Activated T-cell treated with anti-CD3 and anti-CD28 coated beads, Interleukin-2, amount 50 U/mL, for 72 hours (primary cell): Measurements from ENCODE around the gene PHOSPHO1. TPM values are rescaled to one million over a fixed set of nuclear protein-coding genes. Genes with fewer than 3 reads are reported as not detected.
A peak's percentile ranks its signal among the peaks of the same experiment; 100 is the strongest.

Source experiments
- ATAC-seq, 2 donors: fragments of 150-1000 bp; cut with Tn5 transposase; replicated peaks in 1 of 2; 2 replicates each; pipeline ENCODE4 v1.10.0; 2021; ENCODE audit warnings: moderate library complexity in 2 of 2, mild to moderate bottlenecking in 1 of 2
- DNase-seq, 2 donors: peaks; one replicate each; pipeline ENCODE4 v3.0.0; 2021 to 2022; ENCODE audit warnings: mixed read lengths in 1 of 2
- H3K27ac Mint-ChIP-seq: one replicate; pipeline ENCODE4 v1.8.0; 2022; ENCODE audit warnings: mild to moderate bottlenecking, moderate library complexity, mixed read lengths
- H3K27me3 Mint-ChIP-seq: one replicate; pipeline ENCODE4 v1.8.0; 2022; ENCODE audit warnings: low read depth, mixed read lengths
- H3K36me3 Mint-ChIP-seq, 2 donors: one replicate each; pipeline ENCODE4 v1.8.0; 2022; ENCODE audit warnings: mixed read lengths in 2 of 2, mild to moderate bottlenecking in 1 of 2; ENCODE audit not compliant: insufficient read depth in 2 of 2
- H3K4me1 Mint-ChIP-seq: one replicate; pipeline ENCODE4 v1.8.0; 2022; ENCODE audit warnings: low read depth, mixed read lengths
- H3K4me3 Mint-ChIP-seq, 2 donors: one replicate each; pipeline ENCODE4 v1.8.0; 2022; ENCODE audit warnings: mild to moderate bottlenecking in 2 of 2, mixed read lengths in 2 of 2, moderate library complexity in 2 of 2
- H3K9me3 Mint-ChIP-seq, 2 donors: one replicate each; pipeline ENCODE4 v1.8.0; 2022; ENCODE audit warnings: mixed read lengths in 2 of 2
- total RNA-seq, 2 donors: library from RNA; stranded (reverse); gene quantifications; one replicate each; pipeline ENCODE4 v1.2.3, GENCODE V29; 2022

PHOSPHO1 gene
- total RNA-seq, 2 donors from 2014 or later: 0.29 TPM; not detected in 1

- H3K4me3 Mint-ChIP-seq: peak overlapping the region; percentile 86
- ATAC-seq: no peak
- DNase-seq: no peak
- H3K9me3 Mint-ChIP-seq: no peaks in the 10 kb centered on the region
- no peak overlapping the region for H3K27ac Mint-ChIP-seq
- no peaks in the 10 kb centered on the region for H3K36me3 Mint-ChIP-seq
- H3K4me1 Mint-ChIP-seq: peaks cover 12% of the 10 kb centered on the region
- H3K27me3 Mint-ChIP-seq: peaks cover 7% of the 10 kb centered on the region
Measured at GRCh38 chr17:49259663-49260010, 29.1 kb upstream of the PHOSPHO1 start.

DNA sequence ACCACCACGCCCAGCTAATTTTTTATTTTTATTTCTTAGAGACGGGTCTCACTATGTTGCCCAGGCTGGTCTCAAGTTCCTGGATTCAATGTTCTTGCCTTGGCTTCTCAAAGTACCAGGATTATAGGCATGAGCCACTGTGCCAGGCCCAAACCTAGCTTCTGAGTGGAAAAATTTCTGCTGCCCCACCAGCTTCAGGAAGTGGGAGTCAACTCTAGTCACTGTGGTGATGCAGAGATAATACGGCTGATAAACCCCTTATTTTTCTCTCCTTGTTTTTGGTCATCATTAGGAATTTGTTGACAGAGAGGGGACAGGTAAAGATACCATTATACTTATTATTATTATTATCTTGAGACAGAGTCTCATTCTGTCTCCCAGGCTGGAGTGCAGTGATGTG, 27.8 kb upstream of the PHOSPHO1 start:
- ATAC-seq (no peak), DNase-seq (no peak)
- no peaks in the 10 kb centered on the region for H3K36me3 Mint-ChIP-seq
- H3K27ac Mint-ChIP-seq: no peak overlapping the region
- peaks cover 12% of the 10 kb centered on the region for H3K4me1 Mint-ChIP-seq
- no peaks in the 10 kb centered on the region for H3K9me3 Mint-ChIP-seq
- H3K27me3 Mint-ChIP-seq: peaks cover 2% of the 10 kb centered on the region
- H3K4me3 Mint-ChIP-seq: no peak overlapping the region

DNA sequence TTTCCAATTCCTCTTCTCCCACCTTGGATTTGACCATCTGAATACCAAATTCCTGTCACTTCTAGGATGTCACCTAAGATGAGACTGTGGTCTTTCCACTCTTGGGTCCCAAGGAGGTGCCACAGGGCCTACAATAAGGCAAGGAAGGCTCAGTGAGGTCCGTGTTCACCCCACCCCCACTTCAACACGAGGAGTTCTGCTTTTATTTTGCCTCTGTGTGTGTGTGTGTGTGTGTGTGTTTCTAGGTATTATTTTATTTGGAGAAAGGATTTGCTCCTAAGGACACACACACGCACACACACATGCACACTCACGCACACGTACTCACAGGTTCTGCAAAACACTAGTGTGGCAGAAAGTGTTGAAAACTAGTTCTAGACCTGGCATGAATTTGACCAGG, 24.5 kb upstream of the PHOSPHO1 start:
- peaks cover 4% of the 10 kb centered on the region for H3K4me1 Mint-ChIP-seq
- H3K9me3 Mint-ChIP-seq: no peaks in the 10 kb centered on the region
- peaks cover 9% of the 10 kb centered on the region for H3K27me3 Mint-ChIP-seq
- no peak overlapping the region for H3K4me3 Mint-ChIP-seq
- H3K27ac Mint-ChIP-seq: no peak overlapping the region
- DNase-seq (no peak), ATAC-seq (no peak)
- no peaks in the 10 kb centered on the region for H3K36me3 Mint-ChIP-seq

GRCh38 chr17:49254066-49254465, 23.5 kb upstream of the PHOSPHO1 start:
- Mint-ChIP-seq H3K27me3 (peaks cover 9% of the 10 kb centered on the region), H3K27ac (no peak overlapping the region), H3K4me3 (no peak overlapping the region), H3K9me3 (no peaks in the 10 kb centered on the region), H3K4me1 (no peaks in the 10 kb centered on the region), H3K36me3 (no peaks in the 10 kb centered on the region)
- DNase-seq: no peak
- no peak for ATAC-seq

DNA sequence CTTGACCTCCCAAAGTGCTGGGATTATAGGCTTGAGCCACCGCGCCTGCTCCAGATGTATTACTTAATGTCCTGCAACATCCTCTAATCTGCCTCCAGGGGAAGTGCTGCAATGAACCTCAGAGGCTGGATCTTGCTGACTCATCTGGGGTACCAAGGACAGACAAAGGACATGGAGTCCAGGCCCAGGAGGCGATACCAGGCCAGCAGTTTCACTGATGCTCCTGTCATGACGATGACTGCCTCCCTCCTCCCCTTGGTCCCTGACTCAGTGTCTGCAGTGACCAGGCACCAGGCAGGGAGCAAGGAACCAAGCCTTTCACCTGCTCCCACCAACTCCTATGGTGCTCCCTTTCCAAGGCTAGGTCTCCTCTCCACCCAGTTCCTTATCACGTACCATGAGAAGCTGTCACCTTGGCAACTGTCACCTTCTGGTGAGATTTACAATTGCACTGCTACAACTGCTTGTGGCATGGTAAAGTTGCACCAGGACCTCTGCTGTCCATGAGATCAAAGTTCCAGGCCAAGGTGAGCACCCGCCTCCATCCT, 21.6 kb upstream of the PHOSPHO1 start:
- peaks cover 9% of the 10 kb centered on the region for H3K27me3 Mint-ChIP-seq
- ATAC-seq: no peak
- H3K9me3 Mint-ChIP-seq: no peaks in the 10 kb centered on the region
- no peaks in the 10 kb centered on the region for H3K36me3 Mint-ChIP-seq
- no peak overlapping the region for H3K27ac Mint-ChIP-seq
- no peak overlapping the region for H3K4me3 Mint-ChIP-seq
- H3K4me1 Mint-ChIP-seq: no peaks in the 10 kb centered on the region
- DNase-seq: no peak

DNA sequence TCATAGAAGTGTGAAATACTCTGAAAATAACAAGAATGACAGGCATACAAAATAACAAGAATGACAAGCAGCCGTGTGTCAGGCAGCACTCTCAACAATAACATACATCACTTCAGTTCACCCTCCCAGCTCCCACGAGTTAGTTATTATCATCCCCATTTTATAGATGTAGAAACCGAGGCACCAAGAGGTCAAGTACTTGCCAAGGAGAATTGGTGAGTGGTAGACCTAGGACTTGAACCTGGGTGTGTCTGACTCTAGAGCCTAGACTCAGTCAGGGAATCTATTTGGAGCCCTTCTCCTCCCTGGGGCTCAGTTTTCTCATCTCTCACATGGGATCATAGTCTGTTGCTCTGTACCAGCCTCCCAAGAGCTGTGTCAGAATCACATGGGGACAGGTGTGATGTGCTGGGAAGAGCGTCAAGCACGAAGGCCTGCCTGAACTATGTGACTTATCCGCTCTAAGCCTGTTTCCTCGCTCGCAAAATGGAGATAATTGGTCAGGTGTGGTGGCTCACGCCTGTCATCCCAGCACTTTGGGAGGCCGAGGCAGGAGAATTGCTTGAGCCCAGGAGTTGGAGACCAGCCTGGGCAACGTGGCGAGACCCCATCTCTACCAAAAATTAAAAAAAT, 19.4 kb upstream of the PHOSPHO1 start:
- Mint-ChIP-seq H3K36me3 (no peaks in the 10 kb centered on the region), H3K27me3 (peaks cover 9% of the 10 kb centered on the region), H3K4me1 (no peaks in the 10 kb centered on the region), H3K9me3 (no peaks in the 10 kb centered on the region), H3K4me3 (no peak overlapping the region), H3K27ac (no peak overlapping the region)
- DNase-seq: no peak
- ATAC-seq: no peak

DNA sequence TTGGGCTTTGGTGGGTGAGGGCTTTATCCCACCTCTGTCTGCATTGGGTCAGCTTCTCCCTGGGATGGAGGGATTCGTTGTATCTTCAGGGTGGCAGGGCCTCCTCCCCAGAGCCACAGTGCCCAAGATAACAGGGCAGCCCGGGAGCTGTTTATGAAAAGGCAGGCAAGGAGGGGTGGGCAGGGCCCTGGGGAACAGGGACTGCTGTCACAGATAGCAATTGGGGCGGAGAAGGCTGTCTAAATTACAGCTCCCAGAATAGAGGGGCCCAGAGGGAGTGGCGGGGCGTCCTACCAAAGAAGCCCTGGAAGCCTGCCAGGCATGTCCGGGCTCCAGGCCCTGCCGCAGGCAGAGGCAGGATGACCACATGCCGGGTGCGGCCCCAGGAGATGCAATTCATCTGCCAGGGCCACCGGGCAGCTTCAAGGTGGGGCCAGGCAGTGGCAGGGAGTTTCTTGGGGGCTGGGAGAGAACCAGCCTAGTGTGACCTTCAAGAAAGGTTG, 18.8 kb upstream of the PHOSPHO1 start:
- Mint-ChIP-seq H3K27me3 (peaks cover 9% of the 10 kb centered on the region), H3K9me3 (no peaks in the 10 kb centered on the region), H3K36me3 (no peaks in the 10 kb centered on the region), H3K27ac (no peak overlapping the region), H3K4me1 (no peaks in the 10 kb centered on the region), H3K4me3 (no peak overlapping the region)
- ATAC-seq: no peak
- DNase-seq: no peak

DNA sequence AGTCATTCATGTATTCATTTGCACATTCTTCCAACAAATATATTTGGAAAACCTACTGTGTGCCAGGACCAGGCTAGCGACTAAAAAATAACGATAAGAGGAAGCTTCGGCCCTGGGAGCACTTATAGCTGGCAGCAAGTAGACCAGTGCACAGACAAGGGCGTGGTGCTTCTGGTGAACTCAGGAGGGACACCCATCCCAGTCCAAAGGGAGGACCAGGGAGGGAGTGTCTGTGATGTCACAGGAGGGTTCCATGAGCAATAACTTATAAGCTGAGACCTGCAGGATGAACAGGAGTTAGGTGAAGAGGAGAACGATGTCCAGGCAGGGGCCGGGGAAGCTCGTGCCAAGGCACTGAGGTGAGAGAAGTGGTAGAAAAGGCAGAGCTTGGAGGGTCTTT, 17.4 kb upstream of the PHOSPHO1 start:
- Mint-ChIP-seq H3K27ac (no peak overlapping the region), H3K36me3 (no peaks in the 10 kb centered on the region), H3K9me3 (no peaks in the 10 kb centered on the region), H3K27me3 (peaks cover 7% of the 10 kb centered on the region), H3K4me3 (no peak overlapping the region), H3K4me1 (no peaks in the 10 kb centered on the region)
- ATAC-seq (no peak), DNase-seq (no peak)

DNA sequence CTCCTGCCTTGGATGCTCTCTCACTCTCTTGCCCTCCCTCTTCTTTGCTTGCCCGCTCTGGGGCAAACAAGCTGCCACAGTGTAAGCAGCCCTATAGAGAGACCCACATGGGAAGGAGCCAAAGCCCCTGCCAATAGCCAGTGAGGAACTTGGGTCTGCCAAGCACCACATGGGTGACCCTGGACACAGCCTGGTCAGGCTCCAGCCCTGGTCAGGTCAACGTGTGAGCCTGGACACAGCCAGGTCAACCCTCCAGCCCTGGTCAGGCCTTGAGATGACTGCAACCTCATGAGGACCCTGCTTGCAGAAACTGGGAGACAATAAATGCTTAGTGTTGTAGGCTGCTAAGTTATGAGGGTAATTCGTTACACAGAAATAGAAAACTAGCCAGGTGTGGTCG, 14.3 kb upstream of the PHOSPHO1 start:
- ATAC-seq: no peak
- no peak overlapping the region for H3K4me3 Mint-ChIP-seq
- H3K4me1 Mint-ChIP-seq: no peaks in the 10 kb centered on the region
- no peak for DNase-seq
- no peak overlapping the region for H3K27ac Mint-ChIP-seq
- no peaks in the 10 kb centered on the region for H3K27me3 Mint-ChIP-seq
- H3K36me3 Mint-ChIP-seq: no peaks in the 10 kb centered on the region
- H3K9me3 Mint-ChIP-seq: no peaks in the 10 kb centered on the region

DNA sequence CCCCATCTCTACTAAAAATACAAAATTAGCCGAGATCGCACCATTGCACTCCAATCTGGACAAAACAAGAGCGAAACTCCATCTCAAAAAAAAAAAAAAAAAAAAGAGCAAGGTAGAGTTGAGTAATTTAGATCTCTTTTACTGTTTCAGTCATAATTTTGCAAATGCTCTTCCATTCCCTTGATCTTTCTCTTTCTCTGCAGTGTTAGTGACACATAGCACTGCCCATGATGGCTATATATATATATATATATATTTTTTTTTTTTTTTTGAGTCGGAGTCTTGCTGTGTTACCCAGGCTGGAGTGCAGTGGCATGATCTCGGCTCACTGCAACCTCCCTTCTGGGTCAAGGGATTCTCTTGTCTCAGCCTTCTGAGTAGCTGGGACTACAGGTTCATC, 12.2 kb upstream of the PHOSPHO1 start:
- peak in 1 of 2 donors; percentile 57 for ATAC-seq
- Mint-ChIP-seq H3K27me3 (no peaks in the 10 kb centered on the region), H3K36me3 (no peaks in the 10 kb centered on the region), H3K9me3 (no peaks in the 10 kb centered on the region), H3K4me1 (no peaks in the 10 kb centered on the region), H3K4me3 (no peak overlapping the region), H3K27ac (no peak overlapping the region)
- DNase-seq: no peak

DNA sequence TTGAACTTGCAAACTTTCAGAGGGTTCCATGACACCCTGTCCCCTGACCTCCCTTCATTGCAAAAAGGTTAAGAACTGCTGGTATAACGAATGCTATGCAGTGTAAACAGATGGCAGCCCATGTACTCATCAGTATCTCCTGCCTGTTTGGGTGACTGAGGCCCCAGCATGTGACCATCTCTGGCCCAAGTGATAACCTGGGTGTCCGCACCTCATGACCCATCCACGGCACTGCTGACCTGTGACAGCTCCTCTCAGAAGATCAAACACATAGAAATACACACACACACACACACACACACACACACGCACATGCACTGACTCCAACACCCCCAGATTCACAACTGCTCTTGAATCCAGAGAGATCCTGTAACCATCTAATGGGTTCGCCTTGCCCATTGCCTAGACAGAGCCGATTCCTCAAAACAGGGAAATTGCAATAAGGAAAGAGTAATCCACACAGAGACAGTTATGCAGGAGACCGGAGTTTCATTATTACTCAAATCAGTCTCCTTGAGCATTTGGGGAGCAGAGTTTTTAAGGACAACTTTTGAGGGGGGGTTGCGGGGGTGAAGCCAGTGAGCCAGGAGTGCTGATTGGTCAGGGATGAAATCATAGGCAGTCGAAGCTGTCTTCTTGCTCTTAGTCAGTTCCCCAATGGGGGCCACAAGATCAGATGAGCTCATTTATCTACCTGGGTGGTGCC, 11.3 kb upstream of the PHOSPHO1 start:
- Mint-ChIP-seq H3K36me3 (no peaks in the 10 kb centered on the region), H3K27me3 (no peaks in the 10 kb centered on the region), H3K4me1 (no peaks in the 10 kb centered on the region), H3K9me3 (no peaks in the 10 kb centered on the region), H3K27ac (no peak overlapping the region), H3K4me3 (no peak overlapping the region)
- no peak for ATAC-seq
- DNase-seq: no peak

DNA sequence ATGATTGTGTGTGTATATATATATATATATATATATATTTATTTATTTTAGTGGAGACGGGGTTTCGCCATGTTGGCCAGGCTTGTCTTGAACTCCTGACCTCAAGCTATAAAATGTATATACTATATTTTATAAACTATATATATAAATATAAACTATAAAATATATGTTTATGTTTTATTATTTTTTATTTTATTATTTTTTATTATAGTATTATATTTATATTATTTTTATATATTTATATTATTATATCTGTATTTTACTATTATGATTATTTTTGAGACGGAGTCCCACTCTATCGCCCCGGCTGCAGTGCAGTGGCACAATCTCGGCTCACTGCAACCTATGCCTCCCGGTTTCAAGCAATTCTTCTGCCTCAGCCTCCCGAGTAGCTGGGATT, 10.5 kb upstream of the PHOSPHO1 start:
- no peak for ATAC-seq
- Mint-ChIP-seq H3K4me3 (no peak overlapping the region), H3K9me3 (no peaks in the 10 kb centered on the region), H3K36me3 (no peaks in the 10 kb centered on the region), H3K27me3 (no peaks in the 10 kb centered on the region), H3K4me1 (no peaks in the 10 kb centered on the region), H3K27ac (no peak overlapping the region)
- no peak for DNase-seq

- Mint-ChIP-seq H3K4me3 (no peak overlapping the region), H3K4me1 (no peaks in the 10 kb centered on the region), H3K27me3 (no peaks in the 10 kb centered on the region), H3K36me3 (no peaks in the 10 kb centered on the region), H3K27ac (no peak overlapping the region), H3K9me3 (no peaks in the 10 kb centered on the region)
- ATAC-seq (no peak), DNase-seq (no peak)
Measured at GRCh38 chr17:49240619-49241018, 10.0 kb upstream of the PHOSPHO1 start.

- Mint-ChIP-seq H3K4me3 (no peak overlapping the region), H3K27ac (no peak overlapping the region), H3K4me1 (no peaks in the 10 kb centered on the region), H3K27me3 (no peaks in the 10 kb centered on the region), H3K9me3 (no peaks in the 10 kb centered on the region), H3K36me3 (no peaks in the 10 kb centered on the region)
- DNase-seq (no peak), ATAC-seq (no peak)
Measured at GRCh38 chr17:49239963-49240362, 9.4 kb upstream of the PHOSPHO1 start.
